Mesothelial cell of epicardium (in vitro differentiated cells): ENCODE measurements around the gene GRIK1. TPM values are rescaled to one million over a fixed set of nuclear protein-coding genes. Genes with fewer than 3 reads are reported as not detected.

ENCODE experiments used
- DNase-seq, 2 experiments: peaks; one replicate each; pipeline ENCODE4 v3.0.0; 2021; ENCODE audit warnings: low spot score in 2 of 2; ENCODE audit not compliant: unreplicated experiment in 2 of 2
- H3K27ac Mint-ChIP-seq: 2 replicates; pipeline ENCODE4 v1.8.0; 2021; ENCODE audit warnings: mixed read lengths
- H3K27me3 Mint-ChIP-seq: 2 replicates; pipeline ENCODE4 v1.8.0; 2021; ENCODE audit warnings: low read depth, mixed read lengths
- H3K36me3 Mint-ChIP-seq: 2 replicates; pipeline ENCODE4 v1.8.0; 2021; ENCODE audit warnings: mixed read lengths
- H3K4me1 Mint-ChIP-seq: 2 replicates; pipeline ENCODE4 v1.8.0; 2021; ENCODE audit warnings: mixed read lengths
- H3K4me3 Mint-ChIP-seq: 2 replicates; pipeline ENCODE4 v1.8.0; 2021; ENCODE audit warnings: mild to moderate bottlenecking, moderate library complexity, mixed read lengths
- H3K9me3 Mint-ChIP-seq: 2 replicates; pipeline ENCODE4 v1.8.0; 2021; ENCODE audit warnings: mixed read lengths
- total RNA-seq: library from RNA; stranded (reverse); gene quantifications from 3 replicates; pipeline ENCODE4 v1.2.1, GENCODE V29; 2021
- TF ChIP-seq, protein P1 (sequence below): fragments of 200-600 bp; sonication (generic); IDR thresholded peaks from one replicate; pipeline ENCODE4 v1.5.0; 2021; ENCODE audit warnings: antibody characterized with exemption; ENCODE audit not compliant: unreplicated experiment

The GRIK1 gene
- total RNA-seq, 1 donor from 2014 or later = 5.9 TPM

GRCh38 chr21:29523646-29524045, 416.1 kb downstream of the GRIK1 start:
- no peaks in the 10 kb centered on the region for H3K4me1 Mint-ChIP-seq
- H3K9me3 Mint-ChIP-seq = peaks cover 40% of the 10 kb centered on the region
- H3K27ac Mint-ChIP-seq = no peak overlapping the region
- DNase-seq = no peak
- H3K4me3 Mint-ChIP-seq = no peak overlapping the region
- H3K27me3 Mint-ChIP-seq = no peaks in the 10 kb centered on the region
- TF ChIP-seq, protein P1, sequence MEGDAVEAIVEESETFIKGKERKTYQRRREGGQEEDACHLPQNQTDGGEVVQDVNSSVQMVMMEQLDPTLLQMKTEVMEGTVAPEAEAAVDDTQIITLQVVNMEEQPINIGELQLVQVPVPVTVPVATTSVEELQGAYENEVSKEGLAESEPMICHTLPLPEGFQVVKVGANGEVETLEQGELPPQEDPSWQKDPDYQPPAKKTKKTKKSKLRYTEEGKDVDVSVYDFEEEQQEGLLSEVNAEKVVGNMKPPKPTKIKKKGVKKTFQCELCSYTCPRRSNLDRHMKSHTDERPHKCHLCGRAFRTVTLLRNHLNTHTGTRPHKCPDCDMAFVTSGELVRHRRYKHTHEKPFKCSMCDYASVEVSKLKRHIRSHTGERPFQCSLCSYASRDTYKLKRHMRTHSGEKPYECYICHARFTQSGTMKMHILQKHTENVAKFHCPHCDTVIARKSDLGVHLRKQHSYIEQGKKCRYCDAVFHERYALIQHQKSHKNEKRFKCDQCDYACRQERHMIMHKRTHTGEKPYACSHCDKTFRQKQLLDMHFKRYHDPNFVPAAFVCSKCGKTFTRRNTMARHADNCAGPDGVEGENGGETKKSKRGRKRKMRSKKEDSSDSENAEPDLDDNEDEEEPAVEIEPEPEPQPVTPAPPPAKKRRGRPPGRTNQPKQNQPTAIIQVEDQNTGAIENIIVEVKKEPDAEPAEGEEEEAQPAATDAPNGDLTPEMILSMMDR = no peak
- peaks cover 28% of the 10 kb centered on the region for H3K36me3 Mint-ChIP-seq

- H3K9me3 Mint-ChIP-seq = peaks cover 28% of the 10 kb centered on the region
- no peak overlapping the region for H3K27ac Mint-ChIP-seq
- no peak overlapping the region for H3K4me3 Mint-ChIP-seq
- no peaks in the 10 kb centered on the region for H3K27me3 Mint-ChIP-seq
- peaks cover 21% of the 10 kb centered on the region for H3K36me3 Mint-ChIP-seq
- TF ChIP-seq, protein P1 = no peak
- no peak for DNase-seq
- H3K4me1 Mint-ChIP-seq = no peaks in the 10 kb centered on the region
Measured at GRCh38 chr21:29521872-29522271, 417.9 kb downstream of the GRIK1 start.

- no peaks in the 10 kb centered on the region for H3K4me1 Mint-ChIP-seq
- no peak for DNase-seq
Measured at GRCh38 chr21:29520171-29520570, 419.6 kb downstream of the GRIK1 start.

GRCh38 chr21:29514652-29515247, 425.0 kb downstream of the GRIK1 start:
- H3K27ac Mint-ChIP-seq = no peak overlapping the region
- H3K4me3 Mint-ChIP-seq = no peak overlapping the region
- TF ChIP-seq, protein P1 = no peak
- H3K27me3 Mint-ChIP-seq = no peaks in the 10 kb centered on the region
- peaks cover under 1% of the 10 kb centered on the region for H3K4me1 Mint-ChIP-seq
- no peak for DNase-seq
- peaks cover 27% of the 10 kb centered on the region for H3K9me3 Mint-ChIP-seq
- H3K36me3 Mint-ChIP-seq = peaks cover 26% of the 10 kb centered on the region

More at GRCh38 chr21:29520171-29520570, 419.6 kb downstream of the GRIK1 start:
- no peaks in the 10 kb centered on the region for H3K27me3 Mint-ChIP-seq
- TF ChIP-seq, protein P1 = no peak
- peaks cover 20% of the 10 kb centered on the region for H3K9me3 Mint-ChIP-seq
- H3K36me3 Mint-ChIP-seq = peaks cover 14% of the 10 kb centered on the region
- H3K4me3 Mint-ChIP-seq = no peak overlapping the region
- H3K27ac Mint-ChIP-seq = no peak overlapping the region

DNA sequence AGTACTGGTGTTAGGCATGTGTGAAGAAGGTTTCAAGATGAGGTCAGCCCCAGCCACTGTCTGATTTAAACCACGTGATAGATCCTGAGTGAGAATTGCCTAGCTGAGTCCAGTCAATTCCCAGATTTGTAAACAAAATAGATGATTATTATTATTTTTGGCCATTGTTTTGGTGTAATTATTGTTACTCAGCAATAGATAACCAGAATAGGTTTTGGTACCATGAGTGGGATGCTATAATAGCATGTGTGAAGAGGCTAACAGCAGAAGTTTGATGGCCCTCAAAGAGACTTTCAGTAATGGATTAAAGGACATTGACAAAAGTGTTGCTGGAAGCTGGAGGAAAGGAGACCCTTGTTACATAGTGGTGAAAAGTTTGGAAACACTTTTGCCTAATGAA, 426.3 kb downstream of the GRIK1 start:
- no peak for DNase-seq
- Mint-ChIP-seq H3K4me3 (no peak overlapping the region), H3K4me1 (peaks cover 7% of the 10 kb centered on the region), H3K27ac (no peak overlapping the region), H3K9me3 (peaks cover 27% of the 10 kb centered on the region), H3K36me3 (peaks cover 26% of the 10 kb centered on the region), H3K27me3 (no peaks in the 10 kb centered on the region)
- TF ChIP-seq, protein P1 = no peak

- no peak for DNase-seq
- Mint-ChIP-seq H3K4me3 (no peak overlapping the region), H3K27me3 (no peaks in the 10 kb centered on the region), H3K4me1 (peaks cover 13% of the 10 kb centered on the region), H3K9me3 (peaks cover 27% of the 10 kb centered on the region), H3K36me3 (peaks cover 26% of the 10 kb centered on the region), H3K27ac (no peak overlapping the region)
- TF ChIP-seq, protein P1 = no peak
Measured at GRCh38 chr21:29511096-29511495, 428.7 kb downstream of the GRIK1 start.
